K562 (cell line): ENCODE results near the gene SCART1.
"Not testable (repeated sequence)": the region's sequence is repeated elsewhere in the genome, so short reads cannot be mapped to it uniquely, and the experiment has no call there.

Experiments used
- HOXB6 ChIP-seq: fragments of 250-450 bp; sonication (Bioruptor Pico); IDR thresholded peaks from 2 replicates; pipeline ENCODE4 v1.5.1; 2022; ENCODE audit warnings: mild to moderate bottlenecking, borderline replicate concordance
- JUN ChIP-seq, 2 experiments: sonication (generic) in 1 of 2; formaldehyde crosslinking in 1 of 2; IDR thresholded peaks; 2 replicates each; pipeline versions ENCODE4 v1.6.1 to v1.8.0; 2012 to 2022; ENCODE audit warnings: borderline replicate concordance in 2 of 2, mild to moderate bottlenecking in 2 of 2, improper control_type of control experiment in 1 of 2, low read depth in 1 of 2, low read length in 1 of 2, missing genetic modification reagents in 1 of 2
- JUND ChIP-seq, 2 experiments: IDR thresholded peaks; 2 replicates in 1 of 2; 3 replicates in 1 of 2; pipeline ENCODE4 v1.6.1; 2011; ENCODE audit warnings: borderline replicate concordance in 2 of 2, low read depth in 2 of 2, low read length in 2 of 2, improper control_type of control experiment in 1 of 2, missing biosample characterization in 1 of 2, missing genetic modification characterization in 1 of 2, missing genetic modification reagents in 1 of 2
- MYC ChIP-seq, 2 experiments: fragments of 250-450 bp in 1 of 2; sonication (Bioruptor Pico) in 1 of 2; IDR thresholded peaks; 2 replicates each; pipeline versions ENCODE4 v1.5.1 to v1.6.1; 2012 to 2021; ENCODE audit warnings: low read depth in 2 of 2, borderline replicate concordance in 1 of 2, improper control_type of control experiment in 1 of 2, low read length in 1 of 2, mild to moderate bottlenecking in 1 of 2, moderate library complexity in 1 of 2
- NFIC ChIP-seq: fragments of 450-650 bp; IDR thresholded peaks from 2 replicates; pipeline ENCODE4 v1.6.1; 2017; ENCODE audit warnings: mild to moderate bottlenecking, inconsistent platforms
- POU5F1 ChIP-seq: fragments of 150-350 bp; IDR thresholded peaks from 2 replicates; pipeline ENCODE4 v1.6.1; 2014; ENCODE audit warnings: borderline replicate concordance, low read length, low read depth, mild to moderate bottlenecking; ENCODE audit not compliant: partially characterized antibody
- RCOR1 ChIP-seq, 2 experiments: IDR thresholded peaks; 2 replicates each; pipeline ENCODE4 v1.6.1; 2012; ENCODE audit warnings: low read depth in 2 of 2, low read length in 2 of 2, borderline replicate concordance in 1 of 2, improper control_type of control experiment in 1 of 2
- SIX5 ChIP-seq, 2 experiments: IDR thresholded peaks; 2 replicates each; pipeline ENCODE4 v1.6.1; 2011; ENCODE audit warnings: low read length in 2 of 2, borderline replicate concordance in 1 of 2, low read depth in 1 of 2, mild to moderate bottlenecking in 1 of 2, moderate library complexity in 1 of 2; ENCODE audit not compliant: insufficient read depth in 1 of 2
- XRCC5 ChIP-seq: fragments of 200-400 bp; formaldehyde crosslinking; IDR thresholded peaks from 2 replicates; pipeline ENCODE4 v1.6.1; 2017; ENCODE audit warnings: low read depth, mild to moderate bottlenecking, low read length
- ZNF764 ChIP-seq: fragments of 250-450 bp; sonication (Bioruptor Pico); IDR thresholded peaks from 2 replicates; pipeline ENCODE4 v1.4.0; 2020; ENCODE audit warnings: low read depth, mild to moderate bottlenecking, moderate library complexity
- TF ChIP-seq, protein P1 (sequence below): fragments of 250-450 bp; sonication (Bioruptor Pico); IDR thresholded peaks from 2 replicates; pipeline ENCODE4 v1.5.0; 2022; ENCODE audit warnings: mild to moderate bottlenecking
- TF ChIP-seq, protein P2 (sequence below): fragments of 250-450 bp; sonication (Bioruptor Pico); IDR thresholded peaks from 2 replicates; pipeline ENCODE4 v1.8.0; 2021; ENCODE audit warnings: borderline replicate concordance, mild to moderate bottlenecking, moderate library complexity; ENCODE audit not compliant: poor library complexity, severe bottlenecking

DNA sequence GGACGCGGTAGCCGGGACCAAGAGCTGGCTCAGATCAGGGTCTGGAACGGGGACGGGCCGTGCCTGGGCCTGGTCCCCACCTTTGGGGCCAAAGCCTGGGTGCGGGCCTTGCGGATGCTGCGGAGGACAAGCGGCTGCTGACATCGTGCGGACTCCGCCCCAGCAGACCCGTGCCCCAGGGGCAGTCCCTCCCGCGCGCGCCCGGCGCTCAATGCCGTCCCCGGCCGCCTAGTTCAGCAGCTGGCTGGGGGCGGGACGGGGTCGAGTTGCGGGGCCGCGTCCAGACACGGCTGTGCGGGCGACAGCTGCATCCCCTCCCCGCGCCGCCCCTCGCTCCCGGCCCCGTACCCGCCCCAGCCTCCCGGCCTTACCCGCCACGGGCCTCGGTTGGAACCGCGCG lies 29.6 kb upstream of the SCART1 start:
- TF ChIP-seq HOXB6; JUN (IDR thresholded peaks at IDR 0.05; ENCODE audit: borderline replicate concordance, low read depth, low read length); JUN (CRISPR knock-in tag; IDR thresholded peaks at IDR 0.05; ENCODE audit: borderline replicate concordance); RCOR1 (IDR thresholded peaks at IDR 0.05; ENCODE audit: borderline replicate concordance in 1 of 2, low read depth in 2 of 2, low read length in 2 of 2); NFIC; SIX5 (IDR thresholded peaks at IDR 0.05; ENCODE audit: borderline replicate concordance in 1 of 2, insufficient read depth in 1 of 2, low read depth in 1 of 2, low read length in 2 of 2); ZNF764; MYC (IDR thresholded peaks at IDR 0.05; ENCODE audit: low read depth, low read length); MYC (CRISPR knock-in tag; IDR thresholded peaks at IDR 0.05; ENCODE audit: borderline replicate concordance, low read depth); JUND (IDR thresholded peaks at IDR 0.05; ENCODE audit: borderline replicate concordance, low read depth, low read length); JUND (tag; IDR thresholded peaks at IDR 0.05; ENCODE audit: borderline replicate concordance, low read depth, low read length); POU5F1; XRCC5: not testable (repeated sequence)
- TF ChIP-seq, protein P1, sequence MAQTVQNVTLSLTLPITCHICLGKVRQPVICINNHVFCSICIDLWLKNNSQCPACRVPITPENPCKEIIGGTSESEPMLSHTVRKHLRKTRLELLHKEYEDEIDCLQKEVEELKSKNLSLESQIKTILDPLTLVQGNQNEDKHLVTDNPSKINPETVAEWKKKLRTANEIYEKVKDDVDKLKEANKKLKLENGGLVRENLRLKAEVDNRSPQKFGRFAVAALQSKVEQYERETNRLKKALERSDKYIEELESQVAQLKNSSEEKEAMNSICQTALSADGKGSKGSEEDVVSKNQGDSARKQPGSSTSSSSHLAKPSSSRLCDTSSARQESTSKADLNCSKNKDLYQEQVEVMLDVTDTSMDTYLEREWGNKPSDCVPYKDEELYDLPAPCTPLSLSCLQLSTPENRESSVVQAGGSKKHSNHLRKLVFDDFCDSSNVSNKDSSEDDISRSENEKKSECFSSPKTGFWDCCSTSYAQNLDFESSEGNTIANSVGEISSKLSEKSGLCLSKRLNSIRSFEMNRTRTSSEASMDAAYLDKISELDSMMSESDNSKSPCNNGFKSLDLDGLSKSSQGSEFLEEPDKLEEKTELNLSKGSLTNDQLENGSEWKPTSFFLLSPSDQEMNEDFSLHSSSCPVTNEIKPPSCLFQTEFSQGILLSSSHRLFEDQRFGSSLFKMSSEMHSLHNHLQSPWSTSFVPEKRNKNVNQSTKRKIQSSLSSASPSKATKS (CRISPR knock-in tag): not testable (repeated sequence)
- TF ChIP-seq, protein P2, sequence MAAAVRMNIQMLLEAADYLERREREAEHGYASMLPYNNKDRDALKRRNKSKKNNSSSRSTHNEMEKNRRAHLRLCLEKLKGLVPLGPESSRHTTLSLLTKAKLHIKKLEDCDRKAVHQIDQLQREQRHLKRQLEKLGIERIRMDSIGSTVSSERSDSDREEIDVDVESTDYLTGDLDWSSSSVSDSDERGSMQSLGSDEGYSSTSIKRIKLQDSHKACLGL: not testable (repeated sequence)
